GM10248 (cell line): ENCODE results near the gene RIMKLB.

Experiments used
- CTCF ChIA-PET: fragments of 300-600 bp; sonication (Branson Sonifier 250); formaldehyde crosslinking; extraction: SDS; loops from one replicate; lab custom pipeline; 2021; ENCODE audit warnings: antibody characterized with exemption; lab: Yijun Ruan, JAX
- POLR2A ChIA-PET: fragments of 350-650 bp; sonication (Branson Sonifier 250); formaldehyde crosslinking; extraction: SDS; loops from one replicate; lab custom pipeline; 2020; ENCODE audit warnings: antibody characterized with exemption; lab: Yijun Ruan, JAX
- DNase-seq: peaks from one replicate; pipeline ENCODE4 v3.0.0; 2012; ENCODE audit errors: extremely low spot score
- CTCF ChIP-seq: IDR thresholded peaks from 2 replicates; pipeline ENCODE4 v1.5.1; 2012; ENCODE audit warnings: mild to moderate bottlenecking, low read depth; ENCODE audit errors: extremely low read depth, missing control alignments, control extremely low read depth

Gene RIMKLB

GRCh38 chr12:8662593-8662992 lies 35.2 kb upstream of the RIMKLB start, which contains the start of gene MFAP5:
Gene MFAP5 (minus strand): TSS chr12:8662826. CDS start chr12:8662104, 722 bp downstream.
- TF ChIP-seq CTCF = no peak
- POLR2A ChIA-PET = no interaction called here
- CTCF ChIA-PET = interaction anchor here (1.3 kb wide), 1 partner anchor 228 kb away, joined by 3 read pairs; no protein-coding TSS in a partner anchor

DNA sequence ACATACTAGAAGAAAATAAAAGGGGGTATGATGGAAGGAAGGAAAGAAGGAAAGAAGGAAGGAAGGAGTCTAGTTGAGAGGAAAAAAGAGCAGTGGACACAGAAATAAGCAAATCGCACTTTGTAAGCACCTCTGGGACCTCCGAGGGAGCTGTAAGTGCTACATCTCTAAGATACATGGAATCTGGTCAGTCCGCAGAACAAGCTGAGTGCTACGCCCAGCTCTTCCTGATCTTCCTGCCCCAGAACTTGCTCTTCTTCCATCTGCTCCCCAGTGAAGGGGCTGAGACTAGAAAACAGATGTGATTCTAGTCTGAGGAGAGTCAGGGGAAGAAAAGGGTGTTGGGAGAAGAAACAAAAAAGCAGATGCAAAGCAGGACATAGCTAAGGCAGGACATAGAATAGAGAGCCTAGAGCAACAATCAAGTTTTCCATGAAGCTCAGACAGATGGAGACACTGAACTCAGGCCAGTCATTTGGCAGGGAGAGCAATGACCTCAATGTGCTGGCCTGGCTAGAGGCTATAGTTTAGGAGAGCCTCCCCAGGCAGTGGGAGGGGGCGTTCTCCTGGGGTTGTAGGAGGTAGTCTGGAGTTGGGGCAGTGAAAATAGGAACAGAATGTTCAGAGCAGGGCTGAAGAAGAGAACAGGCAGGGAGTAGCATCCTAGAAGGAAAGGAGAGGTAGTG lies 33.4 kb upstream of the RIMKLB start:
- TF ChIP-seq CTCF = no peak
- CTCF ChIA-PET = interaction anchor here (1.2 to 1.4 kb wide), 2 partner anchors 36 to 385 kb away, joined by 4 read pairs; no protein-coding TSS in a partner anchor
- POLR2A ChIA-PET = no interaction called here
- DNase-seq = no peak

More at GRCh38 chr12:8662593-8662992, 35.2 kb upstream of the RIMKLB start, which contains the start of gene MFAP5:
- no peak for DNase-seq

- CTCF ChIA-PET = interaction anchor here (0.9 to 2.0 kb wide), 2 partner anchors 9 to 195 kb away, joined by 4 to 6 read pairs; no protein-coding TSS in a partner anchor
- no peak for DNase-seq
- no peak for TF ChIP-seq CTCF
- POLR2A ChIA-PET = no interaction called here
Measured at GRCh38 chr12:8665759-8666158, 32.0 kb upstream of the RIMKLB start.

- CTCF ChIA-PET = interaction anchor here (1.5 to 2.1 kb wide), 3 partner anchors 9 to 193 kb away, joined by 4 to 11 read pairs (median 6); no protein-coding TSS in a partner anchor
- no peak for DNase-seq
- no peak for TF ChIP-seq CTCF
- POLR2A ChIA-PET = no interaction called here
Measured at GRCh38 chr12:8667270-8667669, 30.5 kb upstream of the RIMKLB start.

DNA sequence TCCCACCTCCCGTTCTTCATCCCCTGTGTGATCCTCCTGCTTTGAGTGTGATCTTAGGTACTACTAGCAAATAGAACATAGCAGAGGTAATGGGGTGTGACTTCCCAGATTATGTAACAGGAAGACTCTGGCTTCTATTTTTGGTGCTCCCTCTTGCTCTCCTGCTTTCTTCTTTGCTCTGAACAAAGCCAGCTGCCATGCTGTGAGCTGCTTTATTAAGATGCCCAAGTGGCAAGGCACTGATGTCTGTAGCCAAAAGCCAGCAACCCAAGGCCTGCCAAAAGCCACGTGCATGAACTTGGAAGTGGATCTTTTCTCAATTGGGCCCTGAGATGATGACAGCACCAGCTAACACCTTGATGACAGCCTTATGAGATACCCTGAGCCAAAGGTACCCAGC lies 29.4 kb upstream of the RIMKLB start:
- POLR2A ChIA-PET = interaction anchor here (0.5 kb wide), 1 partner anchor 27 kb away, joined by 5 read pairs; no protein-coding TSS in a partner anchor
- TF ChIP-seq CTCF = no peak
- no peak for DNase-seq
- CTCF ChIA-PET = interaction anchor here (1.3 to 3.2 kb wide), 6 partner anchors 8 to 370 kb away, joined by 3 to 11 read pairs (median 6); no protein-coding TSS in a partner anchor

GRCh38 chr12:8672381-8672780 lies 25.4 kb upstream of the RIMKLB start:
- DNase-seq = no peak
- TF ChIP-seq CTCF = no peak
- ChIA-PET CTCF (interaction anchor here (1.0 to 4.0 kb wide), 2 partner anchors 9 to 14 kb away, joined by 6 to 14 read pairs; no protein-coding TSS in a partner anchor), POLR2A (no interaction called here)
